Thyroid gland (tissue), 4 donors: ENCODE data around the gene MCM3AP. TPM values are rescaled to one million over a fixed set of nuclear protein-coding genes. Genes with fewer than 3 reads are reported as not detected.
A peak's percentile ranks its signal among the peaks of the same experiment; 100 is the strongest.

Experiments used
- DNase-seq, 2 donors: peaks; one replicate each; pipeline ENCODE4 v3.0.0-alpha.2; 2019
- H3K27ac ChIP-seq, 3 donors: fragments of 200-600 bp; sonication (generic); 1 replicate in 2 of 3; 2 replicates in 1 of 3; pipeline ENCODE4 v1.5.1; 2016 to 2019; ENCODE audit warnings: mild to moderate bottlenecking in 1 of 3, moderate library complexity in 1 of 3
- H3K27me3 ChIP-seq: fragments of 200-600 bp; sonication (generic); one replicate; pipeline ENCODE4 v1.5.1; 2019
- H3K36me3 ChIP-seq, 2 donors: fragments of 200-600 bp; sonication (generic); one replicate each; pipeline ENCODE4 v1.5.1; 2016 to 2019
- H3K4me1 ChIP-seq, 2 donors: fragments of 200-600 bp; sonication (generic); one replicate each; pipeline ENCODE4 v1.5.1; 2017 to 2019
- H3K4me3 ChIP-seq, 3 donors: fragments of 200-600 bp; sonication (generic); replicated peaks in 1 of 3; 1 replicate in 2 of 3; 2 replicates in 1 of 3; pipeline ENCODE4 v1.5.1; 2016; ENCODE audit warnings: mild to moderate bottlenecking in 1 of 3
- H3K9me3 ChIP-seq: fragments of 200-600 bp; sonication (generic); one replicate; pipeline ENCODE4 v1.5.1; 2017
- POLR2A ChIP-seq, 2 donors: fragments of 450-650 bp; IDR thresholded peaks; one replicate each; pipeline ENCODE4 v1.6.1; 2017; ENCODE audit warnings: antibody characterized with exemption in 2 of 2, mild to moderate bottlenecking in 2 of 2, moderate library complexity in 1 of 2
- WGBS, 2 donors: methylation state at CpG; one replicate each; pipeline ENCODE4 v1.1.5; 2017; 5-methylcytosine and 5-hydroxymethylcytosine counted together
- intact Hi-C: fragments of 100-400 bp; cut with DNase I; formaldehyde crosslinking; loops from one replicate; pipeline ENCODE4 v1.15.1; 2023
- total RNA-seq, 4 donors: library from RNA; depleted of rRNA; stranded (reverse); fragments of >200 nt; gene quantifications; one replicate each; pipeline ENCODE4 v1.2.3, GENCODE V29; 2016
- TF ChIP-seq, protein P1 (sequence below), 6 experiments: fragments of 200-600 bp in 3 of 6; fragments of 450-650 bp in 3 of 6; sonication (generic) in 3 of 6; IDR thresholded peaks; one replicate each; pipeline ENCODE4 v1.5.1; 2016 to 2019; ENCODE audit warnings: antibody characterized with exemption in 6 of 6, mild to moderate bottlenecking in 2 of 6, inconsistent platforms in 1 of 6, moderate library complexity in 1 of 6

MCM3AP gene
- total RNA-seq, 4 donors from 2014 or later, result 65.7 to 116 (median 81.0) TPM

DNA sequence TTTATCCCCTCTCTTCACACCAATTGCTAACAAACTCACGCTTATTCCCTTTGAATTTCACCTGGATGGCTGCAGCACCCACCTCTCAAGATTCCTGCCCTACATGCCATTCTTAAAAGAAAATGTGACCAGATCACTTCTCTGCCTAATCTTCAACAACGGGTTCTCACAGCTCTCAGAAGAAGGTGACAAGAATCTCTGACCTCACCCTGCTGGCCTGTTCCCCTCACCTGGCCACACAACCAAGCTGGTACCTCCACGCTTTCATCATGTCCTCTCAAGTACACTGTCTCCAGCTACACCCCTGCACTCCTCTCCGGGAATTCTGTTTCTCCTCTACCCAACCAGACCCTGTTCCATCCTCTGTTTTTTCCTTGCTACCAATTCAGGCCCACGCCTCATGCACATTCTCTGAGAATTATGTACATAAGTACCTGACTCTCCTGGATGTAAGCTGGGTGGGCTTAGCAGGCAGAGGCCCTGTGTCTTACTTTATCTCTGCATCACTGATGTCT is 50.9 kb downstream of the MCM3AP start:
- no peak overlapping the region for H3K27ac ChIP-seq
- no peaks in the 10 kb centered on the region for H3K27me3 ChIP-seq
- no peaks in the 10 kb centered on the region for H3K9me3 ChIP-seq
- WGBS, 2 donors, result 74% methylated on average over 5 of the region's 5 CpGs
- no peak for TF ChIP-seq POLR2A (IDR thresholded peaks at IDR 0.05)
- TF ChIP-seq, protein P1, sequence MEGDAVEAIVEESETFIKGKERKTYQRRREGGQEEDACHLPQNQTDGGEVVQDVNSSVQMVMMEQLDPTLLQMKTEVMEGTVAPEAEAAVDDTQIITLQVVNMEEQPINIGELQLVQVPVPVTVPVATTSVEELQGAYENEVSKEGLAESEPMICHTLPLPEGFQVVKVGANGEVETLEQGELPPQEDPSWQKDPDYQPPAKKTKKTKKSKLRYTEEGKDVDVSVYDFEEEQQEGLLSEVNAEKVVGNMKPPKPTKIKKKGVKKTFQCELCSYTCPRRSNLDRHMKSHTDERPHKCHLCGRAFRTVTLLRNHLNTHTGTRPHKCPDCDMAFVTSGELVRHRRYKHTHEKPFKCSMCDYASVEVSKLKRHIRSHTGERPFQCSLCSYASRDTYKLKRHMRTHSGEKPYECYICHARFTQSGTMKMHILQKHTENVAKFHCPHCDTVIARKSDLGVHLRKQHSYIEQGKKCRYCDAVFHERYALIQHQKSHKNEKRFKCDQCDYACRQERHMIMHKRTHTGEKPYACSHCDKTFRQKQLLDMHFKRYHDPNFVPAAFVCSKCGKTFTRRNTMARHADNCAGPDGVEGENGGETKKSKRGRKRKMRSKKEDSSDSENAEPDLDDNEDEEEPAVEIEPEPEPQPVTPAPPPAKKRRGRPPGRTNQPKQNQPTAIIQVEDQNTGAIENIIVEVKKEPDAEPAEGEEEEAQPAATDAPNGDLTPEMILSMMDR (IDR thresholded peaks at IDR 0.05), result no peak
- intact Hi-C loops, result no loop called here
- H3K4me1 ChIP-seq, result peaks cover 3 to 4% of the 10 kb centered on the region in 2 donors
- no peak for DNase-seq
- H3K4me3 ChIP-seq, result no peak overlapping the region
- peaks cover 39 to 49% of the 10 kb centered on the region in 2 donors for H3K36me3 ChIP-seq

DNA sequence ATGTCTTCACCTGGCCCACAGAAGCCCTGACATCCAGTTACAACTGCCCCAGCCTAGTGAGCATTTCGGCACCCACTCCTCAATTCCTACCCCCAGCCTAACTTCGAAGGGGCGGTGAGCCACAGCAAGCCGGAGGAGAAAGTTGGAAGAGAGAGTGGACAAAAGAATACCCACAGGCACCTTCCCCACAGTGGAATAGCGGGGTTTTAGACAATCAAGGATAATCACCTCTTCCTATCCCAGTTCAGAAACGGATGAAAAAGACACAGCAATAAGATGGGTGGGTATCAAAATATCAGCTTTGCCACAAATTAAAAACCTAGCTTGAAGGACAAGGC is 55.5 kb downstream of the MCM3AP start:
- no peaks in the 10 kb centered on the region for H3K9me3 ChIP-seq
- H3K27ac ChIP-seq, result peak overlapping the region in 2 of 3 donors; percentile 44 to 53
- peaks cover 13 to 18% of the 10 kb centered on the region in 2 donors for H3K4me1 ChIP-seq
- H3K4me3 ChIP-seq, result peak overlapping the region in 1 of 3 donors; percentile 94
- intact Hi-C loops, result loop anchor here (5.0 kb wide), 1 partner anchor 258 kb away; no protein-coding TSS in a partner anchor
- TF ChIP-seq, protein P1 (IDR thresholded peaks at IDR 0.05), result no peak
- TF ChIP-seq POLR2A (IDR thresholded peaks at IDR 0.05), result no peak
- no peaks in the 10 kb centered on the region for H3K27me3 ChIP-seq
- H3K36me3 ChIP-seq, result peaks cover 9 to 10% of the 10 kb centered on the region in 2 donors
- WGBS, 2 donors, result 89 to 90% methylated on average over 6 of the region's 6 CpGs
- DNase-seq, result no peak

DNA sequence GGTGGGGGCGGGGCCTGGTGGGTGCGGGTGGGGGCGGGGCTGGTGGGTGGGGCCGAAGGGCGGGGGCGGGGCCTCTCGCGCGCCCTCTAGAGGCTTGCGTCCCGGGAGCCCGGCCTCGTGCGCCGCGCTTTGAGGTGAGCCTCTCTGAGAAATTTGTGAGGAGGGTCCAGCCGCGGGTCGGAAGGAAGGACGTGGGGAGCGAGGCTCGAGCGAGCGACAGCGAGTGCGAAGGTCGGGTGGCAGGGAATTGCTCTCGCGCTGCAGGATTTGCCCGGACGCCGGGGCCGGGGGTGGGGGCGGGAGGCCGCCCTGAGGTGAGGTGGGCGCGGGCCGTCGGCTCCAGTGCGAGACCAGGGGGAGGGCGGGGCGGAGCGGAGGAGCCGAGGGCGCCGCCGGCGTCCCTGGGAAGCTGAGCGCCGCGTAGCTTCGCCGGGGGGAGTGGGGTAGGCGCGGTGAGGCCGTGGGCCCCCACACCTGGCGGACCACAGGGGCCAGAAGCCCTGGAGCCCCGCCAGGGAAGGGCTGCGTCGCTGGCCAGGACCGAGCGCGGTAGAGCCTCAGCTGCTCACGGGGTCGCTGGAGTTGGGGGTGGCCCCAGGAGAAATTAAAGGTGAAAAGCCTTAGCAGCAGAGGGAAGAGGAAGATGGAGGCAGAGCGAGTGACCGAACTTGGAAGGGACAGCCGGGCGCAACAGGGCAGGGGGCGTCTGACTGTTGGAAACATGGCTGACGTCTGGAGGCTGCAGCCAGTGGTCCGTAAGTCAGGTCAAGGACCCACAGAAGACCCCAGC is 56.1 kb downstream of the MCM3AP start:
- TF ChIP-seq POLR2A (IDR thresholded peaks at IDR 0.05), result no peak
- TF ChIP-seq, protein P1 (IDR thresholded peaks at IDR 0.05), result peak in 5 of 6 experiments; percentile 19 to 78 (median 26)
- H3K4me1 ChIP-seq, result peaks cover 13 to 18% of the 10 kb centered on the region in 2 donors
- no peaks in the 10 kb centered on the region for H3K27me3 ChIP-seq
- intact Hi-C loops, result loop anchor here (5.0 kb wide), 1 partner anchor 257 kb away; no protein-coding TSS in a partner anchor
- H3K9me3 ChIP-seq, result no peaks in the 10 kb centered on the region
- H3K27ac ChIP-seq, result peak overlapping the region in 2 of 3 donors; percentile 44 to 53
- peaks cover 4 to 5% of the 10 kb centered on the region in 2 donors for H3K36me3 ChIP-seq
- peak; percentile 41 to 58 for DNase-seq
- 4 to 10% methylated on average over 22 to 27 of the region's 72 CpGs for WGBS, 2 donors
- peak overlapping the region; percentile 71 to 94 (median 81) for H3K4me3 ChIP-seq

DNA sequence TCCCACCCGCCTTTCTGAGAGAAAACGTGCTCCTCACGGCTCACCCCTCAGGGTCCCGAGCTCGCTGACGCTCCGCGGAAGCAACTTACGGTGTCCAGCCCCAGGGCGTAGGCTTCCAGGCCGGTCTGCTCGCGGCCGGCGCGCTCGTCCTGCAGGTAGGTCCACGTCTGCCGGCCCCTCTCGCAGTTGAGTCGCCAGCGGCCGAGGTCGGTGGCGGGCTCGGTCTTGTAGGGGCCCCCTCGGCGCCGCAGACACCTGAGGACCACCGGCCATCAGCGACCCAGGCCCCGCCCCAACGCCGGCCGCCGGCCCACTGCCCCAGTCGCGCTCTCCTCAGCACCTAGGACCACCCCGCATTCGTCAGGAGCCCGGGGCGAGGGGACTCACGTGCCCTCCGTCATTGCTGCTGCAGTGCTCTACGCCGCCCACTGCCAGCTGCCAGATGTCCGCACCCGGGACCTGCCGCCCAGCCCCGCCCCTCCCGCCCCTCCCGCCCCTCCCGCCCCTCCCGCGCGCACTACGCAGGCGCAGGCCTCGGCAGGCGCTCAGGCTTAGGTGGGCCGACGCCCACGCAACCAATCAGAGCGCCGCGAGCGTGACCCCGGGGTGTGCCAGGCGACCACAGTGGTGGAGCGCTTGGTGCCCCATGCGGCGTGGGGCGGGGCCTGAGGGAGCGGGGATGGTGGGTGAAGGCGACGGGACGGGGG is 56.9 kb downstream of the MCM3AP start, which contains the start of gene LSS:
LSS (minus strand) TSS at position 430 of the 707 bp plus-strand sequence; CDS start at position 401, 29 bp downstream.
- WGBS, 2 donors, result 0 to 4% methylated on average over 6 to 17 of the region's 77 CpGs
- peak within 1 kb of the TSS; percentile 81 to 95 (median 94) for H3K4me3 ChIP-seq
- intact Hi-C loops, result loop anchor here (5.0 kb wide), 1 partner anchor 256 kb away; no protein-coding TSS in a partner anchor
- H3K27ac ChIP-seq, result peak within 1 kb of the TSS; percentile 15 to 74 (median 74)
- TF ChIP-seq, protein P1 (IDR thresholded peaks at IDR 0.05), result no peak
- peak in 1 of 2 donors; percentile 69 for TF ChIP-seq POLR2A (IDR thresholded peaks at IDR 0.05)
- no peaks in the 10 kb centered on the region for H3K9me3 ChIP-seq
- no peaks in the 10 kb centered on the region for H3K36me3 ChIP-seq
- peaks cover 13 to 18% of the 10 kb centered on the region in 2 donors for H3K4me1 ChIP-seq
- H3K27me3 ChIP-seq, result no peaks in the 10 kb centered on the region
- DNase-seq, result peak; percentile 99
